AG09309 (cell line): Measurements from ENCODE around the gene PITPNM1.
"Not testable (repeated sequence)": the region's sequence is repeated elsewhere in the genome, so short reads cannot be mapped to it uniquely, and the experiment has no call there.

ENCODE experiments used
- DNase-seq: peaks from one replicate; pipeline ENCODE4 v3.0.0-alpha.2; 2010; ENCODE audit warnings: low read depth
- H3K4me3 ChIP-seq: 2 replicates; pipeline ENCODE4 v1.5.1; 2011; ENCODE audit warnings: mild to moderate bottlenecking, low read depth, low read length, moderate library complexity; ENCODE audit not compliant: control insufficient read depth
- TF ChIP-seq, protein P1 (sequence below): IDR thresholded peaks from 2 replicates; pipeline ENCODE4 v1.5.1; 2011; ENCODE audit warnings: mild to moderate bottlenecking, low read depth, low read length, inconsistent platforms; ENCODE audit not compliant: insufficient read depth, control insufficient read depth; ENCODE audit errors: missing control alignments

PITPNM1 gene

DNA sequence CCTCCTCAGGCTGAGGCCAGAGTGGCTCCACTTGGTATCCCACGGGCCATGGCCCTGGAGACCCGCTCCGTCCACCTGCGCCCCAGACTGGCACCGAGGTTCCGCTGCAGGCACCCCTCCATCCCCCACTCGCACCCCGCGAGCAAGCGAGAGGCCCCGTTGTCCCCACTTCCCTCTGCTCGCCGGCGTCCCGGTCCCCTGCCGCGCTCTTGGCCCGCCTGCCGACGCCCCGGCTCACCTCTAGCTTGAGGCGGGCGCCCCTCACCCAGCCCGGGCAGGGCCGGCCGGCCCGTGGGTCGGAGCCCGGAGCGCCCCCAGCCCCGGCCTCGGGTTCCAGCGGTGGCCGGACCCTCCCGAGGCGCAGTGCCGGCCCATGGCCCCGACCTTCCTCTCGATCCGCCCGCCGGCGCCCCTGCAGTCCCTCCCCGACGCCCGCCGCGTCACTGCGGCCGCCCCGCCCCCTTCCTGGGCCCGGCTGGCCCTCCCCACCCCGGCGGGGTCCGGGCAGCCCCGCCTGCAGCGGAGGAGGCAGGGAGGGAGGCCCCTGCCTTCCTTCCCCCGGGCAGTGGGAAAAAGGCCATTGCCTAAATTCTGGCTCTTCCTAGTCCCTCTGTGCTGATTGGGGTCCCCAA, at the start of gene PITPNM1:
Gene PITPNM1 (minus strand): TSS at position 414 of the 632 bp plus-strand sequence. CDS start 1,183 bp downstream, outside the sequence.
- peak within 1 kb of the TSS; percentile 53 for H3K4me3 ChIP-seq

DNA sequence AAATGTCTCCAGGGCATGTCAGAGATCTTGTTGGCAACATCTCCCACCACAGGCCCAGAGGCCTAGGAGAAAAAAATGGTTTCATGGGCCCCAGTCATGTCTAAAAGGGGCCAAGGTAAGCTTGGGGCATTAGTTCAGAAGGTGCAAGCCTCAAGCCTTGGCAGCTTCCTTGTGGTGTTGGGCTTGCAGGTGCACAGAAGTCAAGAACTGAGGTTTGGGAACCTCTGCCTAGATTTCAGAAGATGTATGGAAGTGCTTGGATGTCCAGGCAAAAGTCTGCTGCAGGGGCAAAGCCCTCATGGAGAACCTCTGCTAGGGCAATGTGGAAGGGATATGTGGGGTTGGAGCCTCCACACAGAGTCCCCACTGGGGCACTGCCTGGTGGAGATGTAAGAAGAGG, 46.5 kb upstream of the PITPNM1 start:
- not testable (repeated sequence) for H3K4me3 ChIP-seq, DNase-seq

More for the DNA sequence above, at the start of gene PITPNM1:
- TF ChIP-seq, protein P1, sequence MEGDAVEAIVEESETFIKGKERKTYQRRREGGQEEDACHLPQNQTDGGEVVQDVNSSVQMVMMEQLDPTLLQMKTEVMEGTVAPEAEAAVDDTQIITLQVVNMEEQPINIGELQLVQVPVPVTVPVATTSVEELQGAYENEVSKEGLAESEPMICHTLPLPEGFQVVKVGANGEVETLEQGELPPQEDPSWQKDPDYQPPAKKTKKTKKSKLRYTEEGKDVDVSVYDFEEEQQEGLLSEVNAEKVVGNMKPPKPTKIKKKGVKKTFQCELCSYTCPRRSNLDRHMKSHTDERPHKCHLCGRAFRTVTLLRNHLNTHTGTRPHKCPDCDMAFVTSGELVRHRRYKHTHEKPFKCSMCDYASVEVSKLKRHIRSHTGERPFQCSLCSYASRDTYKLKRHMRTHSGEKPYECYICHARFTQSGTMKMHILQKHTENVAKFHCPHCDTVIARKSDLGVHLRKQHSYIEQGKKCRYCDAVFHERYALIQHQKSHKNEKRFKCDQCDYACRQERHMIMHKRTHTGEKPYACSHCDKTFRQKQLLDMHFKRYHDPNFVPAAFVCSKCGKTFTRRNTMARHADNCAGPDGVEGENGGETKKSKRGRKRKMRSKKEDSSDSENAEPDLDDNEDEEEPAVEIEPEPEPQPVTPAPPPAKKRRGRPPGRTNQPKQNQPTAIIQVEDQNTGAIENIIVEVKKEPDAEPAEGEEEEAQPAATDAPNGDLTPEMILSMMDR, result no peak
- no peak for DNase-seq

DNA sequence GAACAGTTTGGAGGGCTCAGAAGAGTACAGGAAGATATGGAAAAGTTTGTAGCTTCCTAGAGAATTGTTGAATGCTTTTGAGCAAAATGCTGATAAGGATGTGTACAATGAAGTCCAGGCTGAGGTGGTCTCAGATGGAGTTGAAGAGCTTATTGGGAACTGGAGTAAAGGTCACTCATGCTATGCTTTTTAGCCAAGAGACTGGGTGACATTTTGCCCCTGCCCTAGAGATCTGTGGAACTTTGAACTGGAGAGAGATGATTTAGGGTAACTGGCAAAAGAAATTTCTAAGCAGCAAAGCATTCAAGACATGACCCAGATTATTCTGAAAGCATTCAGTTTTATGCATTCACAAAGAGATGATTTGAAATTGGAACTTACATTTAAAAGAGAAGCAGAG, 46.0 kb upstream of the PITPNM1 start:
- no peak overlapping the region for H3K4me3 ChIP-seq
- TF ChIP-seq, protein P1, result no peak
- DNase-seq, result no peak

DNA sequence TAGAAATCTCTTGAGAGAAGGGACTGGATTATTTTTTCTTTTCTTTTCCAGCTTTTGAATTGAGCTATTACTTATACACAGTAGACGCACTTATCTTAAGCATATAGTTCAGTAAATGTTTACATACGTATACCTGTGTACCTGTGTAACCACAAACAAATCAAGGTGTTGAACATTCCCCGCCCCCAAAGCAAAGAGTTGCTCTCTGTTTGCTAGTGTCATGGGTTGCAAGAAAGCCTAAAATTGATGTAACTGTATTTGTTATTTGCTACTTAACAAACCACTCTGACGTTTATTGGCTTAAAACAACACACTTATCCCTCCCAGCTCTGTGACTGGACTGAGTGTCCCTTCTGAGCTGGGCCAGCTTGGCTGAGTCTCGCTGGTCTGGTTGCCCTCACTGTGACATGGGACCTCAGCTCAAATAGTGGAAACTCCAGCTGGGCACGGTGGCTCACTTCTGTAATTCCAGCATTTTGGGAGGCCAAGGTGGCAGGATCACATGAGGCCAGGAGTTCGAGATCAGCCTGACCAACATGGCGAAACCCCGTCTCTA, 43.5 kb upstream of the PITPNM1 start:
- TF ChIP-seq, protein P1, result no peak
- no peak for DNase-seq

DNA sequence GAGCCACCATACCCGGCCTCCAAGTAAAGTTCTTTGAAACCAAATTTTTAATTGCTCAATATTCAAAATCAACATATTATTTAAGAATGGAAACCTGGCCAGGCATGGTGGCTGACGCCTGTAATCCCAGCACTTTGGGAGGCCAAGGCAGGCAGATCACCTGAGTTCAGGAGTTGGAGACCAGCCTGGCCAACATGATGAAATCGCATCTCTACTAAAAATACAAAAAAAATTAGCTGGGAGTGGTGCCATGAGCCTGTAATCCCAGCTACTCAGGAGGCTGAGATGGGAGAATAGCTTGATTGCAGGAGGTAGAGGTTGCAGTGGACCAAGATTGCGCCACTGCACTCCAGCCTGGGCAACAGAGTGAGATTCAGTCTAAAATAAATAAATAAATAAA, 42.9 kb upstream of the PITPNM1 start:
- DNase-seq, H3K4me3 ChIP-seq: not testable (repeated sequence)

More for the DNA sequence above, 43.5 kb upstream of the PITPNM1 start:
- no peak overlapping the region for H3K4me3 ChIP-seq

DNA sequence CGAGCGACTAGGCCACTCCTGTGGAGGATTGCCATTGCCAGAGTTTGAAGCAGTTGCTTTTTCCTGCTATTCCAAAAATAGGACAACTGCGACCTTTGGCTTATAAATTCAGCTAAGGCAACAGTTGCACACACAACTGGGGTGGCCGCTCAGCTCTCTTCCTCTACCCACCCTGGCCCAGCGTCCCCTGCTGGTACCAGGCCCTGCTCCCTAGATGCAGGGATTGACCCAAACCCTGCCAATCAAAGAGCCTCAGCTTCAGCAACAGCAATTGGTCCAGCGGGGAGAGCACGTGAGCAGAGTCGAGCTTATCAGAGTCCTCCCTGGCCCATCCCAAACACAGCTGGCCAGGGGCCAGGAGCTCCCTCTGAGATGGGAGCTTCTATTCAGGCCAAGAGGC, 40.1 kb upstream of the PITPNM1 start:
- no peak for DNase-seq
- no peak overlapping the region for H3K4me3 ChIP-seq
- TF ChIP-seq, protein P1, result no peak

DNA sequence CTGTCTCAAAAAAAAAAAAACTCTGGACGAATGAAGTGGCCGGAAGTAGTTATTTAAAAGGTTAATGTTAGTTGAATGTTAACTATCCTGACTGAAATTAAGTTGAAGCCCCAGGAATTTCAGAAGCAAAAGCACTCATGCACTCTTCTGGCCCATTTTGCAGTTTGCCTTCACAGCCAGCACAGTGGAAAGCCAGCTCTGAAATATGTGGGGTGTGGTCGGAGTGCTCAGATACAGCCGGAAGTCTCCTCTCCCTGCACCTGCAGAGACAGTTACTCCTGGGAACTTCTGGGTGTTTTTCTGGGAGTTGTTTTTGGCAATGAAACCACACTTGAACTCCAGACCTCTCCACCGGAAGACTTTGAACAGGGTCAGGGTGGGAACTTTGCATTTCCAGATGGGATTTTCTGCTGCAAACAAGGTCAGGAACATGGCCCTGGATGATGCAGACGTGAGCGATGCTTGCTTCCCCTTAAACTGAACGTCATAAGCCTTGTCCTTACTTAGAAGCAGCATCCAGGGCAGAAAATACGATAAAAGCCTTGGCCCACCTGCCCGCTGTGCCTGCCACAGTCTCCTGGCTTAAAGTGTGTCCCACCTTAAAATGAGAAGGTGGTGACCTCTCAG, 39.6 kb upstream of the PITPNM1 start:
- TF ChIP-seq, protein P1, result no peak
- no peak overlapping the region for H3K4me3 ChIP-seq
- DNase-seq, result no peak

DNA sequence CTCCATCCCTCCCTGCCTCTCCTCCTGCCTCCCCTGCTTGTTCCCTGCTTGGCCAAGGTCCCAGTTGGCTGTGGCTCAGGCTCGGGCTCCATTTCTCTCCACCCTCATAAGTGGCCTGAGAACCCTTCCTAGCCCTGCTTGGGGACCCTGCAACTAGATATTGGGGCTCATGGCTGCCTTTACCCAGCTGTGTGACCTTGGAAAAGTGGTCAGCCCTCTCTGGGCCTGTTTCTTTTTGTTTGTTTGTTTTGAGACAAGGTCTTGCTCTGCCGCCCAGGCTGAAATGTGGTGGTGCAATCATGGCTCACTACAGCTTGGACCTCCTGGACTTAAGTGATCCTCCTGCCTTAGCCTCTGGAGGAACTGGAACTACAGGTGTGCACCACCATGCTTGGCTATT, 38.4 kb upstream of the PITPNM1 start:
- no peak overlapping the region for H3K4me3 ChIP-seq
- no peak for DNase-seq
- TF ChIP-seq, protein P1, result no peak
